Astrocyte of the spinal cord (primary cell): ENCODE measurements around the gene CCDC30.
"Not testable (repeated sequence)": the region's sequence is repeated elsewhere in the genome, so short reads cannot be mapped to it uniquely, and the experiment has no call there.

Experiments
- DNase-seq: peaks from one replicate; pipeline ENCODE4 v3.0.0; 2011; ENCODE audit warnings: low read depth, low spot score
- H3K4me3 ChIP-seq: 2 replicates; pipeline ENCODE4 v1.5.1; 2011; ENCODE audit warnings: low read depth, mild to moderate bottlenecking, low read length, moderate library complexity
- CTCF ChIP-seq: IDR thresholded peaks from 2 replicates; pipeline ENCODE4 v1.5.1; 2012; ENCODE audit warnings: low read depth, mild to moderate bottlenecking, low read length, inconsistent platforms
- in situ Hi-C: cut with HindIII; loops from 2 replicates; pipeline ENCODE4 v1.10.0; 2017; ENCODE audit warnings: low sequenced_read_pairs

Gene CCDC30

GRCh38 chr1:42680055-42680454 is 217.0 kb downstream of the CCDC30 start:
- H3K4me3 ChIP-seq = no peak overlapping the region
- TF ChIP-seq CTCF = no peak
- DNase-seq = no peak
- in situ Hi-C loops = no loop called here

DNA sequence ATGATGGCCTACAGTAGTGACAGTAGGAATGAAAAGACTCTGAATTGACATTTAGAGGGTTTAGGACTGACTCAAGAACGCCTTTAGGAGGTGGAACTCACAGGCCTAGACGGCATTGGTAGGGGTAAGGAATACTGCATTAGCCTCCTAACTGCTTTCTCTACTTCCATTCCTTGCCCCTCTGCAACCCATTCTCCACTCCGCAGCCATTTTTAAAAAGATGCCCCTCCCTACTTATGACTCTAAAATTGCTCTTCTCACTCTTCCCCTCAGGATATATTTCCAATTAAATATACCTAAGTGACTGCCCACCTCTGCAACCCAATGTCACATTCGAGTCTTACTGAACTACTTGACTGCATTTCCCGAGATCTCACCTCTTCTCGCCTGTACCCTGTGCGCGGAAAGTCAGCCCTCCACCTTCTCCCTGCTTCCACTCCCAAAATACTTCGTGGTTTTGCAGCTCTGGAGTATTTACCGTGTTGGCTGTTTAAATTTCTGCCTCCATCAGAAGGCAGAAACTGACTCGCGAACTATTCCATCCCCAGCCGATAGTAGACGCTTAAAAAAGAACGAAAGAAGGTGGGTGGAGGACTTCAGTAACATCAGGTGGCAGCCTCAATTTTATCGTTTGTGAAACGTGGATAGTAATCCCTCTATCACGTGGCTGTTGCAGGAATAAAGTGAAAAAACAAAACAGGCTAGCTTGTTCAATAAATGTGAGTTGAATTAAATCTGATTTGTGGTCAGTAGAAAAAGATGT is 218.0 kb downstream of the CCDC30 start:
- TF ChIP-seq CTCF = no peak
- peak overlapping the region; percentile 83 for H3K4me3 ChIP-seq
- in situ Hi-C loops = no loop called here
- DNase-seq = peak; percentile 31

GRCh38 chr1:42681741-42682483 is 218.8 kb downstream of the CCDC30 start, which contains the start of gene YBX1:
TSS of gene YBX1 (plus strand) at chr1:42682418. CDS start at chr1:42682566, 148 bp downstream.
- DNase-seq = peak; percentile 99
- peak within 1 kb of the TSS; percentile 83 for H3K4me3 ChIP-seq
- no peak for TF ChIP-seq CTCF
- in situ Hi-C loops = no loop called here

DNA sequence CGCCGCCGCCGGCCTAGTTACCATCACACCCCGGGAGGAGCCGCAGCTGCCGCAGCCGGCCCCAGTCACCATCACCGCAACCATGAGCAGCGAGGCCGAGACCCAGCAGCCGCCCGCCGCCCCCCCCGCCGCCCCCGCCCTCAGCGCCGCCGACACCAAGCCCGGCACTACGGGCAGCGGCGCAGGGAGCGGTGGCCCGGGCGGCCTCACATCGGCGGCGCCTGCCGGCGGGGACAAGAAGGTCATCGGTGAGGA is 219.3 kb downstream of the CCDC30 start:
- peak overlapping the region; percentile 83 for H3K4me3 ChIP-seq
- in situ Hi-C loops, DNase-seq: not testable (repeated sequence)

GRCh38 chr1:42682739-42683531 is 219.8 kb downstream of the CCDC30 start:
- in situ Hi-C loops = no loop called here
- DNase-seq = peak; percentile 39
- no peak for TF ChIP-seq CTCF
- peak overlapping the region; percentile 83 for H3K4me3 ChIP-seq

- TF ChIP-seq CTCF = no peak
- peak overlapping the region; percentile 83 for H3K4me3 ChIP-seq
- no peak for DNase-seq
- in situ Hi-C loops = no loop called here
Measured at GRCh38 chr1:42684139-42684538, 221.1 kb downstream of the CCDC30 start.
